Stimulated activated CD8-positive, alpha-beta memory T cell treated with anti-CD3 and anti-CD28 coated beads, Interleukin-12 subunit alpha, Interleukin-12 subunit beta, amount 100 ng/mL, for 1 hour (primary cell): Measurements from ENCODE around the gene PARP9.

ENCODE experiments used
- DNase-seq: peaks from one replicate; pipeline ENCODE4 v3.0.0-alpha.2; 2020; ENCODE audit warnings: low read depth

PARP9 gene

DNA sequence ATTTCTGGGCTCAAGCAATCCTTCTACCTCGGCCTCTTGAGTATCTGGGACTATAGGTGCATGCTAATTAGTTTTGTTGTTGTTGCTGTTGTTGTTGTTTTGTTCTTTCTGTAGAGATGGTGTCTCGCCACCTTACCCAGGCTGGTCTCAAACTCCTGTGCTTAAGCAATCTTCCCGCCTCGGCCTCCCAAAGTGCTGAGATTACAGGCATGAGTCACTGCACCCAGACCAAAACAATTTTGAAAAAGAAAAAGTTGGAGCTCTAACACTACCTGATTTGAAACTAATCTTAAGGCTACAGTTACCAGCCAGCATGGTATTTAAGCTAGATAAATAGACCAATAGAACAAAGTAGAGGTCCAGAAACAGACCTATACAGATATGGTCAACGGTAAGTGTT is 79.1 kb downstream of the PARP9 start:
- no peak for DNase-seq

DNA sequence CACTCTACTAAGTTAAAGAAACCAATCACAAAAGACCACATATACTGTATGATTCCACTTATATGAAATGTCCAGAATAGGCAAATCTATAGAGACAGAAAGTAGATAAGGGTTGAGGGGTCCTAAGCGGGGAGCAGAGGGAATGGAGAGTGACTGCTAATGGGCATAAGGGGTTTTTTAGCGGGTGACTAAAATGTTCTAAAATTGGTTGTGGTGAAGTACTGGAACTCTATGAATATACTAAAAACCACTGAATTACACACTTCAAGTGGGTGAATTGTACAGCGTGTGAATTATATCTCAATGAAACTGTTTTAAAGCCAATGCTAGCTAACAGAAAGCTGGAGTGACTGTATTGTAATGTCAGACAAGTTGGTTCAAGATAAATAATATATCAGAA is 82.7 kb downstream of the PARP9 start:
- DNase-seq: no peak
